Endothelial cell of umbilical vein (primary cell): Measurements from ENCODE around the gene FAM222A. TPM values are rescaled to one million over a fixed set of nuclear protein-coding genes. Genes with fewer than 3 reads are reported as not detected.

Experiments
- BruUV-seq: library from RNA; stranded (reverse); fragments of 400-500 nt; replicated peaks from 2 replicates; lab custom pipeline; 2021; lab: Mats Ljungman, UMichigan
- CTCF ChIA-PET: fragments of 300-600, 350-600 bp; sonication (Branson Sonifier 250); formaldehyde crosslinking; loops from one replicate; lab custom pipeline; 2021; ENCODE audit warnings: antibody characterized with exemption, inconsistent platforms; lab: Charles Lee
- POLR2A ChIA-PET: fragments of 300-600, 350-600 bp; sonication (Branson Sonifier 250); formaldehyde crosslinking; loops from one replicate; lab custom pipeline; 2021; ENCODE audit warnings: antibody characterized with exemption, inconsistent platforms; lab: Charles Lee
- DNase-seq: peaks from one replicate; pipeline ENCODE4 v3.0.0-alpha.2; 2011; ENCODE audit warnings: low read depth, low spot score
- FAIRE-seq: peaks from 2 replicates; lab custom pipeline; 2011; peaks lifted over from hg19 to GRCh38; lab: Jason Lieb, UNC
- H2AFZ ChIP-seq: 2 replicates; pipeline ENCODE4 v1.6.0; 2012; ENCODE audit warnings: low read depth, low read length, control low read depth, inconsistent platforms
- H3K27ac ChIP-seq: 2 replicates; pipeline ENCODE4 v1.5.1; 2011; ENCODE audit warnings: low read depth, mild to moderate bottlenecking, control low read depth, low read length, moderate library complexity; ENCODE audit not compliant: insufficient read depth
- H3K27me3 ChIP-seq, 2 experiments: 2 replicates each; pipeline versions ENCODE4 v1.6.0 to v1.6.1; 2011; ENCODE audit warnings: low read length in 2 of 2, mixed read lengths in 1 of 2; ENCODE audit not compliant: control insufficient read depth in 2 of 2, insufficient read depth in 2 of 2
- H3K36me3 ChIP-seq, 2 experiments: 2 replicates in 1 of 2; 3 replicates in 1 of 2; pipeline ENCODE4 v1.5.1; 2011; ENCODE audit warnings: low read length in 2 of 2, mild to moderate bottlenecking in 1 of 2, moderate library complexity in 1 of 2; ENCODE audit not compliant: control insufficient read depth in 2 of 2, insufficient read depth in 2 of 2; ENCODE audit errors: extremely low read depth in 1 of 2
- H3K4me1 ChIP-seq: 3 replicates; pipeline ENCODE4 v1.5.1; 2011; ENCODE audit warnings: mild to moderate bottlenecking, low read length; ENCODE audit not compliant: control insufficient read depth, insufficient read depth; ENCODE audit errors: extremely low read depth
- H3K4me2 ChIP-seq: 2 replicates; pipeline ENCODE4 v1.6.1; 2011; ENCODE audit warnings: low read length, control low read depth, mixed read lengths; ENCODE audit not compliant: insufficient read depth
- H3K4me3 ChIP-seq, 3 experiments: fragments of 200-600 bp in 1 of 3; sonication (generic), shearing (Covaris generic) in 1 of 3; replicated peaks in 1 of 3; 2 replicates each; pipeline ENCODE4 v1.5.1; 2011 to 2016; ENCODE audit warnings: control low read depth in 3 of 3, low read length in 3 of 3, mild to moderate bottlenecking in 2 of 3, inconsistent platforms in 1 of 3, low read depth in 1 of 3, moderate library complexity in 1 of 3; ENCODE audit not compliant: insufficient read depth in 1 of 3
- H3K79me2 ChIP-seq: 2 replicates; pipeline ENCODE4 v1.6.0; 2012; ENCODE audit warnings: low read length, inconsistent platforms; ENCODE audit not compliant: control insufficient read depth, insufficient read depth
- H3K9ac ChIP-seq: replicated peaks from 2 replicates; pipeline ENCODE3; 2011; ENCODE audit warnings: low read length, control low read depth; ENCODE audit not compliant: insufficient read depth; ENCODE audit errors: extremely low read depth
- H3K9me1 ChIP-seq: replicated peaks from 3 replicates; pipeline ENCODE4 v1.6.0; 2011; ENCODE audit warnings: mild to moderate bottlenecking, low read length; ENCODE audit not compliant: control insufficient read depth, insufficient read depth; ENCODE audit errors: extremely low read depth
- H3K9me3 ChIP-seq: replicated peaks from 2 replicates; pipeline ENCODE4 v1.5.1; 2012; ENCODE audit warnings: low read length, inconsistent platforms; ENCODE audit not compliant: control insufficient read depth, insufficient read depth
- H4K20me1 ChIP-seq: replicated peaks from 2 replicates; pipeline ENCODE3; 2011; ENCODE audit warnings: mild to moderate bottlenecking, low read length; ENCODE audit not compliant: control insufficient read depth, insufficient read depth; ENCODE audit errors: extremely low read depth
- CTCF ChIP-seq, 2 donors: IDR thresholded peaks; 1 replicate in 1 of 2; 2 replicates in 1 of 2; pipeline ENCODE4 v1.5.1; 2011; ENCODE audit warnings: low read length in 2 of 2, mild to moderate bottlenecking in 2 of 2, moderate library complexity in 2 of 2, control low read depth in 1 of 2, inconsistent platforms in 1 of 2, low read depth in 1 of 2; ENCODE audit not compliant: insufficient read depth in 1 of 2; ENCODE audit errors: extremely low read depth in 1 of 2
- EZH2 ChIP-seq: IDR thresholded peaks from 2 replicates; pipeline ENCODE4 v1.6.1; 2012; ENCODE audit warnings: borderline replicate concordance, low read depth, mild to moderate bottlenecking, moderate library complexity, low read length, inconsistent platforms; ENCODE audit not compliant: severe bottlenecking
- FOS ChIP-seq: IDR thresholded peaks from 2 replicates; pipeline ENCODE4 v1.6.1; 2011; ENCODE audit warnings: mild to moderate bottlenecking, low read length, moderate library complexity, borderline replicate concordance; ENCODE audit not compliant: insufficient read depth
- GATA2 ChIP-seq: IDR thresholded peaks from 2 replicates; pipeline ENCODE4 v1.7.0; 2011; ENCODE audit warnings: low read depth, mild to moderate bottlenecking, moderate library complexity, mixed read lengths, low read length; ENCODE audit not compliant: insufficient read length, insufficient read depth
- JUN ChIP-seq: IDR thresholded peaks from 2 replicates; pipeline ENCODE4 v1.6.1; 2011; ENCODE audit warnings: borderline replicate concordance, low read depth; ENCODE audit not compliant: insufficient read length, insufficient read depth
- MAX ChIP-seq: IDR thresholded peaks from 2 replicates; pipeline ENCODE4 v1.6.1; 2011; ENCODE audit not compliant: insufficient read depth, insufficient read length
- MYC ChIP-seq: IDR thresholded peaks from one replicate; pipeline ENCODE4 v1.6.1; 2011; ENCODE audit warnings: mild to moderate bottlenecking, low read depth, low read length
- POLR2A ChIP-seq: IDR thresholded peaks from 2 replicates; pipeline ENCODE4 v1.6.1; 2012; ENCODE audit warnings: low read depth, mild to moderate bottlenecking, control low read depth, low read length
- POLR2AphosphoS5 ChIP-seq: IDR thresholded peaks from 2 replicates; pipeline ENCODE4 v1.6.1; 2012; ENCODE audit warnings: low read depth, mild to moderate bottlenecking, control low read depth, low read length, moderate library complexity; ENCODE audit not compliant: insufficient read depth
- dilution Hi-C: fragments of 300-500 bp; cut with MboI; formaldehyde crosslinking; loops from one replicate; pipeline ENCODE4 v1.15.0; 2019; ENCODE audit warnings: low sequenced_read_pairs; ENCODE audit not compliant: extremely low pct_ligation_motif_present
- intact Hi-C: fragments of 100-400 bp; cut with micrococcal nuclease; formaldehyde crosslinking; loops from one replicate; pipeline ENCODE4 v1.10.0; 2022
- polyA plus RNA-seq, 4 experiments: library from polyadenylated mRNA; depleted of rRNA in 3 of 4; stranded (reverse) in 3 of 4; unstranded in 1 of 4; fragments of >200 nt; gene quantifications; 2 replicates each; pipeline versions ENCODE4 v1.2.1 to v1.2.3, GENCODE V29; 2011 to 2012; ENCODE audit warnings: missing spikeins in 1 of 4
- total RNA-seq: library from RNA; stranded (reverse); gene quantifications from 2 replicates; pipeline ENCODE4 v1.2.3, GENCODE V29; 2021

The FAM222A gene
- total and polyA plus RNA-seq, 2 donors (not counting 3 experiments of a cell fraction or from before 2014, with no cell fraction given), result 0.62 to 1.7 TPM

- dilution Hi-C loops (no loop called here), intact Hi-C loops (no loop called here)
- ChIA-PET POLR2A (no interaction called here), CTCF (interaction anchor here (1.5 kb wide), 1 partner anchor 15 kb away, joined by 3 read pairs; no protein-coding TSS in a partner anchor)
- no TSS peak for BruUV-seq
- FAIRE-seq (no peak), DNase-seq (no peak)
- no peak overlapping the region for H3K9ac ChIP-seq
- no peak for TF ChIP-seq POLR2AphosphoS5
- no peak for TF ChIP-seq MAX
- no peak for TF ChIP-seq EZH2
- TF ChIP-seq JUN, result no peak
- no peak overlapping the region for H2AFZ ChIP-seq
- H3K4me3 ChIP-seq, result no peak overlapping the region
- no peaks in the 10 kb centered on the region for H3K9me1 ChIP-seq
- H3K27me3 ChIP-seq, result no peaks in the 10 kb centered on the region
- H3K4me1 ChIP-seq, result no peaks in the 10 kb centered on the region
- no peaks in the 10 kb centered on the region for H3K9me3 ChIP-seq
- H3K79me2 ChIP-seq, result no peaks in the 10 kb centered on the region
- no peak overlapping the region for H3K4me2 ChIP-seq
- no peak overlapping the region for H3K27ac ChIP-seq
- peaks cover 0 to 5% of the 10 kb centered on the region in 2 experiments for H3K36me3 ChIP-seq
- H4K20me1 ChIP-seq, result no peaks in the 10 kb centered on the region
Measured at GRCh38 chr12:109782326-109782703, 68.7 kb downstream of the FAM222A start.

- Histone ChIP-seq H3K9me3 (no peaks in the 10 kb centered on the region), H3K27ac (no peak overlapping the region), H3K4me1 (no peaks in the 10 kb centered on the region), H3K36me3 (peaks cover 0 to 8% of the 10 kb centered on the region in 2 experiments), H4K20me1 (no peaks in the 10 kb centered on the region), H3K9ac (no peak overlapping the region), H3K9me1 (no peaks in the 10 kb centered on the region), H3K4me3 (no peak overlapping the region), H3K79me2 (no peaks in the 10 kb centered on the region), H2AFZ (no peak overlapping the region), H3K27me3 (no peaks in the 10 kb centered on the region), H3K4me2 (no peak overlapping the region)
- DNase-seq, result no peak
- dilution Hi-C loops (no loop called here), intact Hi-C loops (no loop called here)
- no peak for FAIRE-seq
- POLR2A ChIA-PET, result no interaction called here
- TF ChIP-seq POLR2AphosphoS5, result no peak
- no peak for TF ChIP-seq GATA2
- no peak for TF ChIP-seq MAX
- no peak for TF ChIP-seq EZH2
- no peak for TF ChIP-seq CTCF (IDR thresholded peaks at IDR 0.05; ENCODE audit: extremely low read depth in 1 of 2, insufficient read depth in 1 of 2, low read depth in 1 of 2, low read length in 2 of 2)
- TF ChIP-seq MYC, result no peak
- no peak for TF ChIP-seq JUN
- no peak for TF ChIP-seq POLR2A
- no peak for TF ChIP-seq FOS
- no TSS peak for BruUV-seq
- CTCF ChIA-PET, result interaction anchor here (1.1 kb wide), 1 partner anchor 8 kb away, joined by 4 read pairs; no protein-coding TSS in a partner anchor
Measured at GRCh38 chr12:109783135-109783964, 69.7 kb downstream of the FAM222A start.
